DOHH2 (cell line): ENCODE results near the gene REP15.

Source experiments
- H3F3A ChIP-seq: fragments of 200-600 bp; sonication (generic), shearing (Covaris generic); 2 replicates; pipeline ENCODE4 v1.6.0; 2016; ENCODE audit warnings: antibody characterized with exemption, mild to moderate bottlenecking; ENCODE audit not compliant: control insufficient read depth, insufficient read depth
- H3K27ac ChIP-seq: fragments of 200-600 bp; sonication (generic); 2 replicates; pipeline ENCODE4 v1.5.1; 2014; ENCODE audit warnings: low read depth, mild to moderate bottlenecking, low read length, moderate library complexity
- H3K27me3 ChIP-seq: fragments of 200-600 bp; sonication (generic); 2 replicates; pipeline ENCODE4 v1.6.1; 2014; ENCODE audit warnings: mild to moderate bottlenecking, low read length, mixed read lengths; ENCODE audit not compliant: control insufficient read depth
- H3K36me3 ChIP-seq: fragments of 200-600 bp; sonication (generic); 2 replicates; pipeline ENCODE4 v1.6.1; 2014; ENCODE audit warnings: mild to moderate bottlenecking, low read length, moderate library complexity, mixed read lengths; ENCODE audit not compliant: control insufficient read depth
- H3K4me1 ChIP-seq: fragments of 200-600 bp; sonication (generic); 2 replicates; pipeline ENCODE4 v1.6.1; 2014; ENCODE audit warnings: mild to moderate bottlenecking, low read length, mixed read lengths; ENCODE audit not compliant: control insufficient read depth
- H3K4me2 ChIP-seq: fragments of 200-600 bp; sonication (generic); 2 replicates; pipeline ENCODE4 v1.6.0; 2014; ENCODE audit warnings: mild to moderate bottlenecking, low read length, moderate library complexity
- H3K4me3 ChIP-seq: fragments of 200-600 bp; sonication (generic); 2 replicates; pipeline ENCODE4 v1.5.1; 2014; ENCODE audit warnings: mild to moderate bottlenecking, low read length, mixed read lengths
- H3K79me2 ChIP-seq: fragments of 200-600 bp; sonication (generic); 2 replicates; pipeline ENCODE4 v1.6.1; 2014; ENCODE audit warnings: mild to moderate bottlenecking, low read length, mixed read lengths; ENCODE audit not compliant: control insufficient read depth
- H3K9me2 ChIP-seq: fragments of 200-600 bp; sonication (generic); replicated peaks from 2 replicates; pipeline ENCODE4 v1.6.1; 2014; ENCODE audit warnings: mild to moderate bottlenecking, low read length, mixed read lengths; ENCODE audit not compliant: control insufficient read depth
- H3K9me3 ChIP-seq: fragments of 200-600 bp; sonication (generic); 2 replicates; pipeline ENCODE4 v1.6.1; 2014; ENCODE audit warnings: antibody characterized with exemption, low read length, mixed read lengths; ENCODE audit not compliant: control insufficient read depth, insufficient read depth
- H4K20me1 ChIP-seq: fragments of 200-600 bp; sonication (generic); 2 replicates; pipeline ENCODE4 v1.6.0; 2014; ENCODE audit warnings: low read depth, mild to moderate bottlenecking, antibody characterized with exemption, low read length, moderate library complexity; ENCODE audit not compliant: control insufficient read depth, insufficient read depth
- EZH2phosphoT487 ChIP-seq: fragments of 200-600 bp; sonication (generic); IDR thresholded peaks from 2 replicates; pipeline ENCODE4 v1.6.1; 2017; ENCODE audit warnings: borderline replicate concordance, mild to moderate bottlenecking, antibody characterized with exemption, low read length, moderate library complexity, mixed read lengths
- TF ChIP-seq, protein P1 (sequence below): fragments of 200-600 bp; sonication (generic); IDR thresholded peaks from one replicate; pipeline ENCODE4 v1.5.1; 2014; ENCODE audit warnings: antibody characterized with exemption, mild to moderate bottlenecking, low read depth, low read length; ENCODE audit not compliant: poor library complexity, severe bottlenecking

The REP15 gene

DNA sequence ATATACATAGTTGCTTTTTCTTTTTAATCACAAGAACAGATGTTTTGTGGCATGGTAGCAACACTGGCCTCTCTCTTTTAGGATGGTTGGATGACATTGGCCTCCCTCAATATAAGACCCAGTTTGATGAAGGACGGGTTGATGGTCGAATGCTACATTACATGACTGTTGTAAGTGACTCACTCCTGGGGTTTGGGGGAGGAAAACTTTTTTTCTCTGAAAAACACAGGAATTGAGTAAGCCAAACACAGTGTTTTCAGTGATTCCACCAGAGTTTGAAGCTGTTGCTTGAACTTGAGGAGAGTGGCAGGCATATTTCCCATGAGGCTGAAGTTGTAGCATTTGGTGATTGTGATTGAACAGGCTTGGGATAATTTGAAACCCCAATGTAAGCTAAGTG is 13.7 kb upstream of the REP15 start:
- H3K4me2 ChIP-seq, result no peak overlapping the region
- no peaks in the 10 kb centered on the region for H3K79me2 ChIP-seq
- TF ChIP-seq EZH2phosphoT487, result no peak
- TF ChIP-seq, protein P1, sequence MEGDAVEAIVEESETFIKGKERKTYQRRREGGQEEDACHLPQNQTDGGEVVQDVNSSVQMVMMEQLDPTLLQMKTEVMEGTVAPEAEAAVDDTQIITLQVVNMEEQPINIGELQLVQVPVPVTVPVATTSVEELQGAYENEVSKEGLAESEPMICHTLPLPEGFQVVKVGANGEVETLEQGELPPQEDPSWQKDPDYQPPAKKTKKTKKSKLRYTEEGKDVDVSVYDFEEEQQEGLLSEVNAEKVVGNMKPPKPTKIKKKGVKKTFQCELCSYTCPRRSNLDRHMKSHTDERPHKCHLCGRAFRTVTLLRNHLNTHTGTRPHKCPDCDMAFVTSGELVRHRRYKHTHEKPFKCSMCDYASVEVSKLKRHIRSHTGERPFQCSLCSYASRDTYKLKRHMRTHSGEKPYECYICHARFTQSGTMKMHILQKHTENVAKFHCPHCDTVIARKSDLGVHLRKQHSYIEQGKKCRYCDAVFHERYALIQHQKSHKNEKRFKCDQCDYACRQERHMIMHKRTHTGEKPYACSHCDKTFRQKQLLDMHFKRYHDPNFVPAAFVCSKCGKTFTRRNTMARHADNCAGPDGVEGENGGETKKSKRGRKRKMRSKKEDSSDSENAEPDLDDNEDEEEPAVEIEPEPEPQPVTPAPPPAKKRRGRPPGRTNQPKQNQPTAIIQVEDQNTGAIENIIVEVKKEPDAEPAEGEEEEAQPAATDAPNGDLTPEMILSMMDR, result no peak
- no peaks in the 10 kb centered on the region for H3K9me2 ChIP-seq
- H3K4me3 ChIP-seq, result no peak overlapping the region
- no peaks in the 10 kb centered on the region for H3K9me3 ChIP-seq
- H3K27ac ChIP-seq, result no peak overlapping the region
- H3F3A ChIP-seq, result no peaks in the 10 kb centered on the region
- no peaks in the 10 kb centered on the region for H3K36me3 ChIP-seq
- no peaks in the 10 kb centered on the region for H3K27me3 ChIP-seq
- H3K4me1 ChIP-seq, result no peaks in the 10 kb centered on the region
- no peaks in the 10 kb centered on the region for H4K20me1 ChIP-seq

DNA sequence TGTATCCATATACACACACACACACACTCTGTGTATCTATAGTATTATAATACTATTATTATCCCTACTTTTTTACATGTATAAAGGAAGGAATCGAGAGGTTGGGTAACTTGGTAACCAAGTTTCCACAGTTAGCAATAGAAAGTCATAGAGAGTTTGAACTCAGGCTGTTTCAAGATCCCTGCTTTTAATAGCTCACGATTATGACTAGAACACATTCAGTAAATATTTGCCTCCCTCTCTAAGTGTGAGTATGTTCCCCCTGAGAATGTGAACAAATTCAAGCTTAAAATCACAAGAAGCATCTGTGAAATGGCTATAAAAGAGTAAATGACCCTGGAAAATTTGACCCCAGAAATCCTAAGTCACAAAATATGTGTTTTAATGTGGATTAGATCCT is 11.0 kb upstream of the REP15 start:
- H3K27ac ChIP-seq, result no peak overlapping the region
- no peak for TF ChIP-seq EZH2phosphoT487
- TF ChIP-seq, protein P1, result no peak
- no peaks in the 10 kb centered on the region for H3K27me3 ChIP-seq
- H3K9me3 ChIP-seq, result no peaks in the 10 kb centered on the region
- no peaks in the 10 kb centered on the region for H3K4me1 ChIP-seq
- no peaks in the 10 kb centered on the region for H3K36me3 ChIP-seq
- H3K9me2 ChIP-seq, result no peaks in the 10 kb centered on the region
- H4K20me1 ChIP-seq, result no peaks in the 10 kb centered on the region
- no peaks in the 10 kb centered on the region for H3F3A ChIP-seq
- no peaks in the 10 kb centered on the region for H3K79me2 ChIP-seq
- no peak overlapping the region for H3K4me2 ChIP-seq
- no peak overlapping the region for H3K4me3 ChIP-seq

DNA sequence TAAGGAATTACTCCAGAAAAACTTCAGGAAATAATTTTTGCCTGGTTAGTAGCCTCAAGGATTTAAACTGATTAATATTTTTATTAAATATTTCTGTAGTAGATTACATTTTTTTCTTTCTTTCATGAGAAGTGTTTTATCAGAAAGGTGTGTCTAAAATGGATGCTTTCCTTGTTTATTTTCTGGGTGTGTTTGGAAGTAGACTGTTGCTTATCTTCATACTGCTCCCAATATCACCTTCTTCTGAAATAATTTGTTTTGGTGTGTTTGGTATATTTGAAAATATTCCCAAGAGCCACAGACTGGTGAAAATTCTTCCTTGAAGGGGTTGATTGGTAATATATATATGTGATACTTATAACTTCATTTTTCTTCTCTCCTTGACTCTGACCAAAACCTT is 10.1 kb upstream of the REP15 start:
- Histone ChIP-seq H3K9me2 (no peaks in the 10 kb centered on the region), H3F3A (no peaks in the 10 kb centered on the region), H3K27ac (no peak overlapping the region), H3K4me3 (no peak overlapping the region), H3K4me2 (no peak overlapping the region), H4K20me1 (no peaks in the 10 kb centered on the region), H3K9me3 (no peaks in the 10 kb centered on the region), H3K4me1 (no peaks in the 10 kb centered on the region), H3K36me3 (no peaks in the 10 kb centered on the region), H3K27me3 (no peaks in the 10 kb centered on the region), H3K79me2 (no peaks in the 10 kb centered on the region)
- TF ChIP-seq, protein P1, result no peak
- no peak for TF ChIP-seq EZH2phosphoT487

- Histone ChIP-seq H3K9me2 (no peaks in the 10 kb centered on the region), H3F3A (no peaks in the 10 kb centered on the region), H3K36me3 (no peaks in the 10 kb centered on the region), H4K20me1 (no peaks in the 10 kb centered on the region), H3K4me1 (no peaks in the 10 kb centered on the region), H3K9me3 (no peaks in the 10 kb centered on the region), H3K4me2 (no peak overlapping the region), H3K79me2 (no peaks in the 10 kb centered on the region), H3K4me3 (no peak overlapping the region), H3K27me3 (no peaks in the 10 kb centered on the region), H3K27ac (no peak overlapping the region)
- TF ChIP-seq EZH2phosphoT487, result no peak
- TF ChIP-seq, protein P1, result no peak
These were observed 7.6 kb upstream of the REP15 start for GRCh38 chr12:27688671-27689070.
